HG03342 (cell line): ENCODE measurements around the gene ITIH1.
"Not testable (repeated sequence)": the region's sequence is repeated elsewhere in the genome, so short reads cannot be mapped to it uniquely, and the experiment has no call there.

Experiments used
- ATAC-seq: cut with Tn5 transposase; IDR thresholded peaks from one replicate; pipeline ENCODE4 v1.9.1; 2021; ENCODE audit warnings: mild to moderate bottlenecking, moderate library complexity; ENCODE audit not compliant: unreplicated experiment

Gene ITIH1, protein sequence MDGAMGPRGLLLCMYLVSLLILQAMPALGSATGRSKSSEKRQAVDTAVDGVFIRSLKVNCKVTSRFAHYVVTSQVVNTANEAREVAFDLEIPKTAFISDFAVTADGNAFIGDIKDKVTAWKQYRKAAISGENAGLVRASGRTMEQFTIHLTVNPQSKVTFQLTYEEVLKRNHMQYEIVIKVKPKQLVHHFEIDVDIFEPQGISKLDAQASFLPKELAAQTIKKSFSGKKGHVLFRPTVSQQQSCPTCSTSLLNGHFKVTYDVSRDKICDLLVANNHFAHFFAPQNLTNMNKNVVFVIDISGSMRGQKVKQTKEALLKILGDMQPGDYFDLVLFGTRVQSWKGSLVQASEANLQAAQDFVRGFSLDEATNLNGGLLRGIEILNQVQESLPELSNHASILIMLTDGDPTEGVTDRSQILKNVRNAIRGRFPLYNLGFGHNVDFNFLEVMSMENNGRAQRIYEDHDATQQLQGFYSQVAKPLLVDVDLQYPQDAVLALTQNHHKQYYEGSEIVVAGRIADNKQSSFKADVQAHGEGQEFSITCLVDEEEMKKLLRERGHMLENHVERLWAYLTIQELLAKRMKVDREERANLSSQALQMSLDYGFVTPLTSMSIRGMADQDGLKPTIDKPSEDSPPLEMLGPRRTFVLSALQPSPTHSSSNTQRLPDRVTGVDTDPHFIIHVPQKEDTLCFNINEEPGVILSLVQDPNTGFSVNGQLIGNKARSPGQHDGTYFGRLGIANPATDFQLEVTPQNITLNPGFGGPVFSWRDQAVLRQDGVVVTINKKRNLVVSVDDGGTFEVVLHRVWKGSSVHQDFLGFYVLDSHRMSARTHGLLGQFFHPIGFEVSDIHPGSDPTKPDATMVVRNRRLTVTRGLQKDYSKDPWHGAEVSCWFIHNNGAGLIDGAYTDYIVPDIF

DNA sequence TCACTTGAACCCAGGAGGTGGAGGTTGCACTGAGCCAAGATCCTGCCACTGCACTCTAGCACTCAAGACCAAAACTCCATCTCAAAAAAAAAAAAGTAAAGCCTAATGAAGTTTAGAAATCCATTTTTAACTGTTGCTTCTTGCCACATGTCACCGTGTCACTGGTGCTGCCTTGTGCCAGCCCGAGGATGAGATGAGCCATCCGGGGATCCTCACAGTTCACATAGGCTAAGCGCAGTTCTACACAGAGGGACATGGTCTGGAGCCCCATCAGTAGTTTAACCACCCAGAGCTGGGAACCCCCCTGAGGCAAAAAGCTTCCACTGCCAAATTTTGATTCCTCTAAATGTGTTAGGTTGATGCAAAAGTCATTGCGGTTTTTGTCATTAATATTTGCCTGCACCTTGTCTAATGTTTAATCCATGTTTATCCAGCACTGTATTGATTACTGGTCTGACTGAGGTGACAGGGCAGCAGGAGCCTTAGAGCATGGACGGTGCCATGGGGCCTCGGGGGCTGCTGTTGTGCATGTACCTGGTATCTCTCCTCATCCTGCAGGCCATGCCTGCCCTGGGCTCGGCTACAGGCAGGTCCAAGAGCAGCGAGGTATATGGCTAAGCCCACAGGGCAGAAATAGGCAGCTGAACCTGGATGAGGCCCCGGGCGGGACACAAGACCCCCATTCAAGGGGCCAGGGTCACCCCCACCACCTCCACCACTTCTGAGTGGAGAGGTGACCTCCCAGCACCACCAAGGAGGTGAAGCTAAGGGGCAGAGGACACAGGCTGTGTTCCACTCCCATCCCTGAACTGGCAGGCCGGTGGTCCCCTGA, at the start of gene ITIH1:
TSS of gene ITIH1 (plus strand) at position 473 of the 832 bp plus-strand sequence. CDS start at position 490, 17 bp downstream.
- ATAC-seq = no peak

DNA sequence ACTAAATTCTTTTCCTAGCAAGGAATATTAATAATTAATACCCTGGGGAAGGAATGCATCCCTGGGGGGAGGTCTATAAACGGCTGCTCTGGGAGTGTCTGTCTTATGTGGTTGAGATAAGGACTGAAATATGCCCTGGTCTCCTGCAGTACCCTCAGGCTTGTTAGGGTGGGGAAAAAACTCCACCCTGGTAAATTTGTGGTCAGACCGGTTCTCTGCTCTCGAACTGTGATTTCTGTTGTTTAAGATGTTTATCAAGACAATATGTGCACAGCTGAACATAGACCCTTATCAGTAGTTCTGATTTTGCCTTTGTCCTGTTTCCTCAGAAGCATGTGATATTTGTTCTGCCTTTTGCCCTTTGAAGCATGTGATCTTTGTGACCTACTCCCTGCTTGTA, 48.6 kb upstream of the ITIH1 start:
- not testable (repeated sequence) for ATAC-seq

DNA sequence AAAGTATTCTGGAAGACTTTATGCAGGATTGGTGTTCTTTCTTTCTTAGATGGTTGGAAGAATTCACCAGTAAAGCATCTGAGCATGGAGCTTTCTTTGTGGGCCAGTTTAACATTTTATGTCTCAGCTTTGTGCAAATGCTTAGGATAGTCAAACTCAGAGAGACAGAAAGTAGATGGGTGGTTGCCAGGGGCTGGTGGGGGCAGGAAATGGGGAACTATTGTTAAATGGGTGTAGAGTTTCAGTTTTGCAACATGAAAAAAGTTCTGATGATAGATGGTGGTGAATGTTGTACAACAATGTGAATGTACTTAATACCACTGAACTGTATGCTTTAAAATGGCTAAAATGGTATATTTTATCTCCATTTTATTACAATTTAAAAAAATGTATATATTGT, 46.7 kb upstream of the ITIH1 start:
- ATAC-seq = no peak

DNA sequence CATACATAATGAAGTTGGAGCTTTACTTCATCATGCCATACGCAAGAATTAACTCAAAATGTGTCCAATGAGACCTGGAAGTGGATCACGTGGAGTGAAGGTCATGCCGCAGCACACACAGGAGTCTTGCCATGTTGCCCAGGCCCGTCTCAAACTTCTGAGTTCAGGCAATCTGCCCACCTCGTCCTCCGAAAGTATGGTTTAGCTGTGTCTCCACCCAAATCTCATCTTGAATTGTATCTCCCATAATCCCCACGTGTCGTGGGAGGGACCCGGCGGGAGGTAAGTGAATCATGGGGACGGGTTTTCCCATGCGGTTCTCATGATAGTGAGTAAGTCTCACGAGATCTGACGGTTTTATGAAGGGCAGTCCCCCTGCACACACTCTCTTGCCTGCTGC, 45.8 kb upstream of the ITIH1 start:
- no peak for ATAC-seq

DNA sequence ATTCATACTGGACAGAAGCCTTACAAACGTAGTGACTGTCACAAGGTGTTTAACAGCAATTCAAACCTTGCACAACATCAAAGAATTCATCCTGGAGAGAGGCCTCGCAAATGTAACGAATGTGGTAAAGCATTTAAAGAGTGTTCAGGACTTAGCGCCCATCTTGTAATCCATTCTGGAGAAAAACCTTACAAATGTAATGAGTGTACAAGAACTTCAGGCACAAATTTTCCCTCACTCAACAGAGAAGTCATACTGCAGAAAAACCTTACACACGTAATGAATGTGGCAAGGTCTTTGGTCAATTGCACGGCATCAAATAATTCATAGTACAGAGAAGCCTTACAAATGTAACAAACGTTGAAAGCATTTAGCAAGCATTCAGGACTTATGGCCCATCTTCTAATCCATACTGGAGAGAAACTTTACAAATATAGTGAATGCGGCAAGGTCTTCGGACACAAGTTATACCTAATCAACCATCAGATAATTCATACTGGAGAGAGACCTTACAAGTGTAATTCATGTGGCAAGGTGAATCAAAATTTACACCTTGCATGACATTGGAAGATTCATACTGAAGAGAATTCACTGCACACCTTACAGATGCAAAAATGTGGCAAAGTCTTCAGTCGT, 44.0 kb upstream of the ITIH1 start:
- no peak for ATAC-seq

DNA sequence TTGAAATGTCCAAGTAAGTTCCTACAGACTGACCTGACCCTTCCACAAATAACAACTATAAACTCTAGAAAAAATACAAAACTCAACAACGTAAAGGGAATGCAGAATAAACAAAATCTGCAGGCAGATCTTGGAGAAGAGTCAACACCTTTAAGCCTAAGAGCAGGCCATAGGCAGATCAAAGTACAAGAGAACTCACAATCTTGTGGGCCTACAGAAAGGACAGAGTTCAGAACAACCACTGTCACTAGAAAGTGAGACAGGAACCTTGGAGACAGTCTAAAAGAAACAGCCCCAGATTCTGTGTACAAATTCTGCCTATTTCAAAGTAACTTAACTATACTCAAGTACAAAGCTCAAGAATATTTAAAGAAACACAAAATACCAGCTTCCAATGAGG, 37.7 kb upstream of the ITIH1 start:
- ATAC-seq = no peak

DNA sequence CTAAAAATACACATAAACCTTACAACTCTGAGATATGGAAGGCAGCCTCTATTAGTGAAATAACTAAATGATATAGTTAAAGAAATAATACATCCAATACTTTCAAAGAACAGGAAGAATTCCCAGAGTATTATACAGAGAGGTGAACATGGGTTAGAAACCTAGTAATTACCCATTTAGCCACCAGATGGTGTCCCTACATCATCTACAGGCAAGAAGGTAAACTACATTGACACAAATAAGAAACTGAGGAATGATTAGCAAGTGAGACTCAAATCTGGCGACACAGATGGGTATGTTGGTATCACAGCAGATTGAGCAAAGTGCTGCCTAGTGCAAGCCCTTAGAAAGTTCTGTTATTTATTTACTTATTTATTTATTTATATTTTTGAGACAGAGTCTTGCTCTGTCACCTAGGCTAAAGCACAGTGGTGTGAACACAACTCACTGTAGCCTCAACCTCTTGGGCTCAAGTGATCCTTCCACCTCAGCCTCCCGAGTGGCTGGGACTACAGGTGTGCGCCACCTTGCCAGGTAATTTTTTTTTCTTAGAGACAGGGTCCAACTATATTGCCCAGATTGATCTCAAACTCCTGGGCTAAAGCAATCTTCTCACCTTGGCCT, 34.9 kb upstream of the ITIH1 start:
- ATAC-seq = no peak

DNA sequence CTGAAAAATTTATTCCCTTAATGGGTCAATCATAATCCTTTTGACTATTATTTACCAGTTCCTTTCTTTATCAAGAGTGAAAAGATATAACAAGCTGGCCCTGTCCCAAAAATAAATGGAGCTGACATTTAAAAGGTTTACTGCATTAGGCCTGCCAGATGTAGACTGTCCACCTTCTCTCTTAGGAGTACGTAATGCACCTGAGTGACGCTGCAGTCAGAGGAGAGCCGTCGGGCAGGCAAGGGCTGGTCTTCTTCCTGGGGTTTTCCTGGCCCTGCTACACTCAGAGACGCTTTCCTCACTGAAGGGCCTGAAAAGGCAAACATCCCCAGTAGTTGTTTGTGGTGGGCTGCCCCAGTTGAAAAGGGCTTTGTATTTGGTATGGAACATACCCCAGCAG, 34.2 kb upstream of the ITIH1 start:
- no peak for ATAC-seq

DNA sequence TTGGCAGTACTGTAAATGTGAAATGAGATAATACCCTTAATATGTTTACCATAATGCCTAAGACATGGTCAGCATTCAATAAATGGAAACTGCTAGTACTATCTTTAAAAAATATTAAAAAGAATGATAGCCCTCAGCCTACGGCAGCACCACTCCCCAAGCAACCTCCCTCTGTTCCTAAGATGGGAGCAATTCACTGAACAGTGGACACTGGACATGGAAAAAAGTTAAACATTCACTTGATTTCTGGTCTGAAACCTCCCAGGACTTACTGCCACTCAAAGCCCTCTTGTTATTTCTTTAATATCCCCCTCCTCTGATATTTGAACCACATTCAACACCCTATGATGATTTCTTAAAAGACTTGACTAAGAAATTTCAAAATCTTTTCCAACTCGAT, 33.7 kb upstream of the ITIH1 start:
- ATAC-seq = no peak

DNA sequence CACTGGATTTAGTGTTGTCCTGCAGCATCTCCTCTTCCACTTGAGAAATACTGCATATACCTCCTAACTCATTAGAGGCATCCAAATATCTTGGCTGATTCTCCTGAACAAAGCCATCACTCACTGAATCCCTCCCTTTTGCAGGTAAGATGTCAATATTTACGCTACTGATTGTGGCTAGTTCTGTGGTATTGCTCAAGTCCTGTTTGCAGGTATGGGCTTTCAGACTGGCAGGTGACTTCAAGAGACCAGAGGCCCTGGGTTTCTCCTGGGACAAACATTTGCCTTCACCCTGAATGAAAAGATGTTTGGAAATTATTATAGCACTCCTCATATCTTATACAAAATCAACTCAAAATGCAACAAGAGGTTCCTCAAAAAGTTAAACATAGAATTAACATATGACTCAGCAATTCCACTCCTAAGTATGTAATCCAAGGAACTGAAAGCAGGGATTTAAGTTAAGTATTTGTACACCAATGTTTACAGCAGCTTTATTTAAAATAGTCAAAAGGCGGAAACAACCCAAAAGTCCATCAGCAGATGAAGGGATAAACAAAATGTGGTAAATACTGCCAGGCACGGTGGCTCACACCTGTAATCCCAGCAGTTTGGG, 25.2 kb upstream of the ITIH1 start:
- no peak for ATAC-seq

DNA sequence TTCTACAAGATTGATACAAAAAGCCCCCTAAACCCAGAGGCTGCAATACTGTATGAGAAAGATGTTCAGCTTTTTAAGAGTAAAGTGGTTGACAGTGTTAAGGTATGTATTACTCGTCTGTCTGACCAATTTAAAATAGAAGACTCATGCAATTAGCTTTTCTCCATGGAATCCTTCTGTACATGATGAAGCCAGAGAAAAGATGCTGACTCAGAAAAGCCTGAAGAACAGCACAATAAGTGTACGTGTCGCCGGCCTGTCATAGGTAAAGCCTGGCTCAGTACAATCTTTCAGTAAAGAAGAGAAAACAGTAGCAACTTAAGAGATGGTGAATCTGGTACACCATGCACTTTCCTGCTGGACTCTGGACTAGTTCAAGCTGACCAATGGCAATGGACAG, 23.0 kb upstream of the ITIH1 start:
- no peak for ATAC-seq

DNA sequence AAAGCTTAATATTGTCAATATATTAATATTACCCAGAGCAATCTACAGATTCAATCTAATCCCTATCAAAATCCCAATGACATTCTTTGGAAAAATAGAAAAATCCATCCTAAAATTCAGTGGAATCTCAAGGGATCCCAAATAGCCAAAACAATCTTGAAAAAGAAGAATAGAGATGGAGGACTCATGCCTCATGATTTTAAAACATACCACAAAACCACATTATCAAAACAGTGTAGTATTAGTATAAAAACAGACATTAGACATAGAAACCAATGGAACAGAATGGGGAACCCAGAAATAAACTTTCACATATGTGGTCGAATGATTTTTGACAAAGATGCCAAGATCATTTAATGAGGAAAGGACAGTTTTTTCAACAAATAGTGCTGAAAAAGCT, 21.3 kb upstream of the ITIH1 start:
- ATAC-seq = no peak

DNA sequence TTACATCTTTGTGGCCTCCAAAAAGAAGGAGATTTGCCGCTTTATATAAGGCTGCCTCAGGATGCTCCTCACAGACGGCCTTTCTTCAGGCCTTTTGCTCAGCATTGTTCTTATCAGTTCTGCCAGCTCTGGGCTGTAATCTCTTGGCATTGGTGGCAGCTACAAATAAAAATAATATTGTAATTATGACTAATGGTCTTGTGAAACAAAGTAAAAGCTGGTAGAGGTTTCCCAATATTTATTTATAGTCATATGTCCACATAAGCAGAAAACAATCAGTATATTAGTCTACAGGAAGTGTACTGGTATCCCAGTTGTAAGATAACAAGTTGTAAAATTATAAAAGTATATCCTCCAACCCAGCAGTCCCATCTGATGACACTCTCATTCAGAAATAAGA, 13.9 kb upstream of the ITIH1 start:
- no peak for ATAC-seq

DNA sequence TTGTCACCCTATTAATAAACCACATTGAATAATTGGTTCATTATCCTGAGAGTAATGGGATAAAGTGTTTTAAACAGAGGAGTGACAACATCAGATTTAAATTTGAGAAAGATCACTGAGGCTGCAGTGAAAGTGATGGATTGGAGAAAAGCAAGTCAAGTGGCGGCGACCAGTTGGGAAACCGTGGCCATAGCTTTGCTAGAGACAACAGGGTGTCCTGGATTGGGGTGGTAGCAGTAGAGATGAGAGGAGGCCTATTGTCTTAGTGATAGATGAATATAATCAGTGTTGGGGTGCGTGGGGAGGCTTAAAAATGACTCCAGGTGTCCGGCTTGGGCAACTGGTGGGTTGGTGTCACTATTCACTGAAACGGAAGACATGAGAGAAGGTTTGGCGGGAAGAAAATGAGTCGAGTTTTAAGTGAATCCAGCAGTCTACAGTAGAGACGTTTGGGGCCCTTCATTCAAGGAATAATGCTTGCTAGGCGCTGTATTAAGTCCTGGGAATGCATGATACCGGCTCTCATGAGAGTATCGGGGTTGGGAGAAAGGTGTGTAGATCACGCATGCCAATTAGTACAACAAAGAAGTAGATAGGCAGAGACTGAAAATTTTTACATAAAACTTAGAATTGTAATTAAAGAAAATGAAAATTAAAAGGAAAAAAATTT, 7.5 kb upstream of the ITIH1 start:
- ATAC-seq = no peak

DNA sequence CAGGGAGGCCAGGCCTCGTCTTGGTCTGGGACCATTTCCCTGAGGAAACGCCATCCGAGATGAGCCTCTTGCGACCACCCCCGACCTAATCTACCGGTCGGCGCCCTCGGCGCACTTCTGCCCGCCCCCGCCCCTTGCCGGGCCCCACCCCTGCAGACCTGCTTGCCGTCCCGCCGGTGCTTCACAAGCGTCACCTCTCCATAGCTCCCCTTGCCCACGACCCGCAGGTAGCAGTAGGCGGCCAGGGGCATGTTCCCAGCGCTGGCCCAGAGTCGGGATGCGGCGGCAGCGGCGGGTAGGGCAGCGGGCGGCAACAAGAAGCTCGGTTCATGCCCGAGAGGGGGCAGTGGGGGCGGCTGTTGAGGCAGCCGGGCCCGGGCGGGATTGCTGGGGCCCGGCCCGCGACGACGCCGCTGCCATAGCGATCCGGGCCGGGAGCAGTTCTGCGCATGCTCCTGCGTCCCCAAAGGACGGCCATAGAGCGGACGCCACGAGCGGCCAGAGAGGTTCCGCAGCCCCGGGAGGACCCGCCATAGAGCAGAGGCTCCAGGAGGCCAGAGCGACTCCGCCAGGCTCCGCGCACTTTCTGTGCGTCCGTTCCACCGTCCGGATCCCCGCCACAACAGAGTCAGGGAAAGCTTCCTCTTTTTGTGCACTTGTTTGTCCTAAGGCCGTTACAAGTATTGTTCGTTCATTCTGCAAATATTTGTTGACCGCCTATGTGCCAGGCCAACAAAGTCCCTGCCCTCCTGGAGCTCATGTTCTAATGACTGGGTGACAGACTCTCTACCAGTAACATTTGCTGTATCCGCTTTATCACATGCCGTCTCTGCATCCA, 6.7 kb upstream of the ITIH1 start, which contains the start of gene NEK4:
TSS of gene NEK4 (minus strand) at position 445 of the 838 bp plus-strand sequence. CDS start at position 251, 194 bp downstream.
- ATAC-seq = peak; percentile 91

DNA sequence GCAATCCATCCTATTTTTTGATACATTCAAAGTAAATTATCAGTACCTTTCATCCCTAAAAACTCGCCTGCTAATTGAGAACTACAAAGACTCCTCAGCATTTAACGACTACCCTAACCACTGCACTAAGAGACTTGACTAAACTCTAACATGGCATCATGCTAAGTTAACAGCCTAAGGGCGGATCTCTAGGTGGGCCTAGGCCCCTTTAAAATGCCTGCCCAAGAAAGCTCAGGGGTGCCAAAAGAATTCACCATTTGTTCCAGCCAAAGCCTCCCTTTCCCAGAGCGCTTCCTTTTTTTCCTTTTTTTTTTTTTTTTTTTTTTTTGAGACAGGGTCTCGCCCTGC, 6.1 kb upstream of the ITIH1 start:
- ATAC-seq = peak; percentile 10

DNA sequence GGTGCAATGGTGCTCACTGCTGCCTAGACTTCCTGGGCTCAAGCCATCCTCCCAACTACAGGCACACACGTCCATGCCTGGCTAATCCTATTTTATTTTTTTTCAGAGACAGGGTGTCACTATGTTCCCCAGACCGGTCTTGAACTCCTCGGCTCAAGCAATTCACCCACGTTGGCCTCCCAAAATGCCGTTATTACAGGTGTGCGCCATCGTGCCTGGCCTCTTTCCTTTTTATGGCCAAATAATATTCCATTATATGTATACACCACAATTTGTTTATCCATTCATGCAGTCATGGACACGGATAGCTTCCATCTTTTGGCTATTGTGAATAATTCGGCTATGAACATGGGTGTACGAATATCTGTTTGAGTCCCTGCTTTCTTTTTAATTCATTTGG, 5.7 kb upstream of the ITIH1 start:
- no peak for ATAC-seq

DNA sequence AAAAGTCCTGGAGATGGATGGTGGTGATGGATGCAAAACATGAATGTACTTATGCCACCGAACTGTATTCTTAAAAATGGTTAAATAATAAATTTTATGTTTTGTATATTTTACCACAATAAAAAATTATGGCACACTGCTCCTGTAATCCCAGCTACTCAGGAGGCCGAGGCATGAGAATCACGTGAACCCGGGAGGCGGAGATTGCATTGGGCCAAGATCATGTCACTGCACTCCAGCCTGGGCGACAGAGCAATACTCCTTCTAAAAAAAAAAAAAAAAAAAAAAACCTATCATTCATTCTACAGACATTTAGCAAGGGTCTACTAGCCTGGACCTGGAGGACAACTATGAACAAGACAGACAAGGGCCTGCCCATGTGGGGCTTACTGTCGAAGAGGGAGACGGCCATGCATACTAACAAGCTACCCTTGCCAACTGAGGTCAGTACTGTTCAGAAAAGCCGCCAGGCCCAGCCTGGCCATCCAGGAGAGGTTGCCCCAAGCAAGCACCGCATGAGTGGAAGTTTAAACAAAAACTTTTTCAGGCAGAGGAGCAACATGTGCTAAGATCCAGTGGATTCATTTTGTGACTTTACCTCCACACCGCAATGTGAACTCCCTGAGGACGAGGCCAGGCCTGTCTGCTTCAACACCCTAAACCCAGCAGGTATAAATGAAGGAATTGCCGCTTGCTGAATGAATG, 3.9 kb upstream of the ITIH1 start:
- ATAC-seq = no peak
